Cortex of kidney (tissue), 1 donor: ENCODE data around the gene HYLS1.
"Not testable (repeated sequence)": the region's sequence is repeated elsewhere in the genome, so short reads cannot be mapped to it uniquely, and the experiment has no call there.

ENCODE experiments used
- DNase-seq: peaks from one replicate; lab custom pipeline; 2025; lab: John Stamatoyannopoulos, UW

The HYLS1 gene

DNA sequence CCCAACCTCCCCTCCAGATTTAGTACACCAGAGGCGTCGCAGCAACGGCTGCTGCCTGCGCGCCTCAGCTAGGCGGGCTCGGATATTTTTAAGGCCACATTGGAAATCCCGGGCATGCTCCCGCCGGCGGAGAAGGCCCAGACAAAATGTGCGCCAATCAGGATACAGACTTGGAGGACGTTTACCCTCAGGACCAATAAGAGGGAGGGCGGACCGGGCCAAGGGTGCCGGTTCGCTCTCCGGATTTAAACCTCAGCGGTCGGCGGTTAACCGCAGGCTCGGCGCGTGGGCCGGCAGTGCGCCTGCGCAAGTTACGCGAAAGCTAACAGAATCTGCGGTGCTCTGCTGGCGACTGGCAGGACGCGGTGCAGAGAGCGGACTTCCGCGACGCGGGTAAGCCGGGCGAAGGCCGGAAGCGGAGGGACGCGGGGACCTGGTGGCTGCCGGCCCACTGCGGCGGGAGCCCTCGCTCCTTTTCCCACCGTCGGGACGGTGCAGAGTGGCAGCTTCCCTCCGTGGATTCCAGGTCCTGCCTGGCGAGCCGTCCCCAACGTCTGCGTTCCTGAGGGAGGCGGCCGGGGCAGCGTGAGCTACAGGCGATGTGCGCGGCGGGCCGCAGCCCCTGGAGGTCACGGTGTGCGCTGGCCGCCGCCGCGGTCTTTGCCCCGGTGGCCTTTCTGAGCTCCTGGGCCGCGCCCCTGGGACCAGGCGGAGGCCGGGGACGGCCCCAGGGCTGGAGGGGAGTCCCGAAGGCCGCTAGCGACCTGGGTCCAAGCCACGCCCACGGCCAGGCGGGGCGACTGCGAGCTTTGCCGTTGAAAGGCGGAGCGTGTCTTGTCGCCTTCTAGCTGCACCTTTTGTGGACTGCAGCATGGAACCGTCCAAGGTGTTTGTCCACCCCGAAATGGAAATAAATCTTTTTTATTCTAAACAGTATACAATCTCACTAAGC lies at the start of gene HYLS1:
TSS of gene HYLS1 (plus strand) at position 296 of the 952 bp plus-strand sequence. CDS start 11,701 bp downstream, outside the sequence.
- DNase-seq, result peak; percentile 44

DNA sequence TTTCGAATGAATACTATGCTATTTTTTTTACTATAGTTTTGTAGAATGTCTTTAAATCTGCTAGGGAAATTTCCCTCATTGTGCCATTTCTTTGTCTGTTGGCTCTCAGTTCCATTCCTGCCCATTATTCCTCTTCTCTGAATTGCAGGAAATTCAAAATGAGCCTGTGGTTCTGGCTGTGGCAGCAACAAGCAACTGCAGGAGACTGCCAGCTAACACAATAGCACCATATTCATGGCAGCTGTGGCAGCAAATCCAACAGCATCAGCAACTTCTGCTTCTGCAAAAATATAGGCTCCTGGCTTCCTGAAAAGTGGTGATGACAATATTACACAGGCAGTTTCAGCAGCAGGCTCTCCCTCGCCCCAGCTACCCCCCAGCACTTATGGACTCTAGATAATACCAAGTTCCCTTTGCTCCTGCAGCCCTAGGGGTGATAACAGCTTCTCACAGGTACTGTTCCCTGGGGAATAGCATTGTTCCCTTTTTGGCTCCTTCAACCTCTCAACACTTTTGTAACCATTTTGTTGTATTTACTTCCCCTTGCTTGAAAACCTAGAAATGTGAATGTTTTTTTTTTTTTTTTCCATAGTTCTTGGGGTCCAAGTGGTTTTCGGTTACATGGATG lies 45.0 kb upstream of the HYLS1 start:
- no peak for DNase-seq

DNA sequence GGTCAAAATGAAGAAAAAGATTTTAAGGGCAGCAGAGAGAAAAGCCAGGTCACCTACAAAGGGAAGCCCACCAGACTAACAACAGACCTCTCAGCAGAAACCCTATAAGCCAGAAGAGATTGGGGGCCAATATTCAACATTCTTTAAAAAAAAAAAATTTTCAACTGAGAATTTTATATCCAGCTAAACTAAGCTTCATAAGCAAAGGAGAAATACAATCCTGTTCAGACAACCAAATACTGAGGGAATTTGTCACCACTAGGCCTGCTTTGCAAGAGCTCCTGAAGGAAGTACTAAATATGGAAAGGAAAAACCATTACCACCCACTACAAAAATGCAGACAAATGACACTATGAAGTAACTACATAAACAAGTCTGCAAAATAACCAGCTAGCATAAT lies 41.3 kb upstream of the HYLS1 start:
- no peak for DNase-seq

DNA sequence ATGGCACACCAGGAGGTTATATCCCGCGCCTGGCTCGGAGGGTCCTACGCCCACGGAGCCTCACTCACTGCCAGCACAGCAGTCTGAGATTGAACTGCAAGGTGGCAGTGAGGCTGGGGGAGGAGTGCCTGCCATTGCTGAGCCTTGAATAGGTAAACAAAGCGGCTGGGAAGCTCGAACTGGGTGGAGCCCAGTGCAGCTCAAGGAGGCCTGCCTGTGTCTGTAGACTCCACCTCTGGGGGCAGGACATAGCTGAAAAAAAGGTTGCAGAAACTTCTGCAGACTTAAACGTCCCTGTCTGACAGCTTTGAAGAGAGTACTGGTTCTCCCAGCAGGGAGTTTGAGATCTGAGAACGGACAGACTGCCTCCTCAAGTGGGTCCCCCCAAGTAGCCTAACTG lies 29.8 kb upstream of the HYLS1 start:
- not testable (repeated sequence) for DNase-seq

GRCh38 chr11:125862786-125863185 lies 24.7 kb upstream of the HYLS1 start:
- not testable (repeated sequence) for DNase-seq

DNA sequence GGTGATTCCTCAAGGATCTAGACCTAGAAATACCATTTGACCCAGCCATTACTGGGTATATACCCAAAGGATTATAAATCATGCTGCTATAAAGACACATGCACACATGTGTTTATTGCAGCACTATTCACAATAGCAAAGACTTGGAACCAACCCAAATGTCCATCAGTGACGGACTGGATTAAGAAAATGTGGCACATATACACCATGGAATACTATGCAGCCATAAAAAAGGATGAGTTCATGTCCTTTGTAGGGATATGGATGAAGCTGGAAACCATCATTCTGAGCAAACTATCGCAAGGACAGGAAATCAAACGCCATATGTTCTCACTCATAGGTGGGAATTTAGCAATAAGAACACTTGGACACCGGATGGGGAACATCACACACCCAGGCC lies 22.1 kb upstream of the HYLS1 start:
- not testable (repeated sequence) for DNase-seq

DNA sequence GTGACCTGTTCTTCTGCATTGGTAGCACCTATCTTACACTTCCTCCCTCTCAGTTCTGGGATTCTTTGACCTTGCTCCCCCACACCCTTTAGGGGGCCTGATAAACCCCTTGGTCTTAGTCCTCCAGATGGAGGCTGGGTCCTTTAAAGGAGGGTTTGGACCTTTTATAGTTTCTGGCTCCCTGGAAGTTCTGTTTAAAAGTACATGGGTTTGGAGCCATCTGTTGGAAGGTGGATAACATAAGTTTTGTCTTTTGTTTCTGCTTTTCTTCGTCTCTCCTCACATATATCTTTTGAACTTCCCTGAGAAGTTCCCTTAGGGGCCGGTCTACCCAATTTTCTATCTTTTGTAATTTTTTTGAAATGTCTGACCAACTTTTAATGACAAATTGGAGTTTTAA lies 17.9 kb upstream of the HYLS1 start:
- DNase-seq, result no peak

DNA sequence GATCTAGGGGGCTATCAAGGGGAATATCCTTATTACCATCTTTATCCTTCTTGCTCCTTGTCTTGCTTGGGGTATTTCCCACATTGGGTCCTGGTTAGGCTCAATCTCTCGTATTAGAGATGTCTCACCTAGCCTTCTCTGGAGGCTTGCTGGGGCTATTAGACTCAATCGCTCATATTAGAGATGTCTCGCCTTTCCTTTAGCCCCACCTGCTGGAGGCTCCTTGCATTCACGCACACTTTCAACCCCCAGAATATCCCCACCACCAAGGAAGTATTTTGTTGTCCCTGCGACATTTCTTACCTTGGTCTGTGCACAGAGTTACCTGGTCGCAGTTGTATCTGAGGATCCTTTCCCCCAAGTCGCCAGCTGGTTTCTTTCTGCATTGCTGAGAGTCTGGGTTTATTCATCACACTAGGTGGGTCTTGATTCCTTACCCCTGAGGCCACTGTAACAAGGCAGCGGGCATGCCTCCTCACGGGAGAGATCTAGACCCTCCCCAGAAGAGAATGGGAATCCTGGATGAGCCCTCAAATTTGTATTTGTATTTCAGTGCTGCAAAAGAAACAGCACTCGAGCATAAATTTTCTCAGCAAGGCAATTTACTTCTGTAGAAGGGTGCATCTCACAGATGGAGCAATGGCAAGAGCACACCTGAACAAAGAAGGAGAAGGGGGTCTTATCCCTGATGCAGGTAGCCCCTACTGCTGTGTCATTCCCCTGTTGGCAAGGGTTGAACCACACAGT lies 15.9 kb upstream of the HYLS1 start:
- no peak for DNase-seq

DNA sequence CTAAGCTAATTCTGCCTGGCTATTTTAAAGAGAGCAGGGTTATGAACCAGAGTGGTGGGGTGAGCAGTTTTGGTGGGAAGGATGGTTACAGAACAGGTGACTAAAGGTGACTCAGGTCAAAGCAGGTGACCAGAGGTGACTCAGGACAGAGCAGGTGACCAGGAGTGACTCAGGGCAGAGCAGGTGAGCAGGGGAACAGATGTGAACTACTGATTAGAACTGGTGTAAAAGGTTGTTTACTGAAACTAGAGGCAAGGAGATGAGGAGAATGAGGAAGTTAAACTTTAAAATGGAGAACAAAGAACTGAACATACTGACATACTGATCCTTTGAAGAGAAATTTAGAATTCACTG lies 15.4 kb upstream of the HYLS1 start:
- no peak for DNase-seq

- DNase-seq, result no peak
Observed at GRCh38 chr11:125873881-125874555, 13.4 kb upstream of the HYLS1 start.

GRCh38 chr11:125874556-125875124 lies 12.8 kb upstream of the HYLS1 start:
- DNase-seq, result no peak

- no peak for DNase-seq
Observed at GRCh38 chr11:125881291-125881690, 6.2 kb upstream of the HYLS1 start.

DNA sequence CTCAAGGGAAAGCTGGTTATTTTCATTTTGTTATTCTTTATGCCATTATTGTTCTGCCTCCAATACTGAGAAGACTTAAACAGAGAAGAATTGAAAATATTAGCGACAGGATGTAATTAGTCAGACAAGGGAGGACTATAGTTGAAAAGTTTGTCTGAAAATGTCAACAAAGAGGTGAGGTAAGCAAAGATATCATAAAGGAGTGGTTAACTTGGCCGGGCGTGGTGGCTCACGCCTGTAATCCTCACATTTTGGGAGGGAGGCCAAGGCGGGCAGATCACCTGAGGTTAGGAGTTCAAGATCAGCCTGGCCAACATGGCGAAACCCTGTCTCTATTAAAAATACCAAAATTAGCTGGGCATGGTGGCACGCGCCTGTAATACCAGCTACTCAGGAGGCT lies 4.1 kb upstream of the HYLS1 start:
- DNase-seq, result no peak

- no peak for DNase-seq
Observed at GRCh38 chr11:125886997-125887372, 483 bp upstream of the HYLS1 start.

- no peak for DNase-seq
Observed at GRCh38 chr11:125890447-125891100, 3.1 kb downstream of the HYLS1 start.

- DNase-seq, result no peak
Observed at GRCh38 chr11:125892071-125892470, 4.6 kb downstream of the HYLS1 start.

- DNase-seq, result no peak
Observed at GRCh38 chr11:125892994-125893393, 5.5 kb downstream of the HYLS1 start.

- no peak for DNase-seq
Observed at GRCh38 chr11:125901872-125902271, 14.4 kb downstream of the HYLS1 start.

GRCh38 chr11:125902277-125902926 lies 14.9 kb downstream of the HYLS1 start:
- no peak for DNase-seq

GRCh38 chr11:125902927-125903710 lies 15.7 kb downstream of the HYLS1 start, which contains the start of gene PUS3:
Gene PUS3 (minus strand): TSS chr11:125903206. CDS start chr11:125896284, 6,922 bp downstream.
- no peak for DNase-seq
